ENCODE results near the gene ZNF71. TPM values are rescaled to one million over a fixed set of nuclear protein-coding genes. Genes with fewer than 3 reads are reported as not detected.
"Not testable (repeated sequence)": the region's sequence is repeated elsewhere in the genome, so short reads cannot be mapped to it uniquely, and the experiment has no call there.

ZNF71 gene
- total RNA-seq, 1 donor = 15.9 TPM

GRCh38 chr19:56619121-56619520 lies 24.0 kb downstream of the ZNF71 start:
- no peak for DNase-seq (ENCODE audit: low read depth in 2 of 3, low spot score in 2 of 3)

DNA sequence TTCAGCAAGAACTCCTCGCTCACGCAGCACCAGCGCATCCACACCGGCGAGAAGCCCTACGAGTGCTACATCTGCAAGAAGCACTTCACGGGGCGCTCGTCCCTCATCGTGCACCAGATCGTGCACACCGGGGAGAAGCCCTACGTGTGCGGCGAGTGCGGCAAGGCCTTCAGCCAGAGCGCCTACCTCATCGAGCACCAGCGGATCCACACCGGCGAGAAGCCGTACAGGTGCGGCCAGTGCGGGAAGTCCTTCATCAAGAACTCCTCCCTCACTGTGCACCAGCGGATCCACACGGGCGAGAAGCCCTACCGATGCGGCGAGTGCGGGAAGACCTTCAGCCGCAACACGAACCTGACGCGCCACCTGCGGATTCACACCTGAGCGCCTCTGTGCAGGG lies 27.3 kb downstream of the ZNF71 start:
- no peak for DNase-seq (ENCODE audit: low read depth in 2 of 3, low spot score in 2 of 3)

- DNase-seq (ENCODE audit: low read depth in 2 of 3, low spot score in 2 of 3) = no peak
Observed at GRCh38 chr19:56623006-56623405, 27.9 kb downstream of the ZNF71 start.

DNA sequence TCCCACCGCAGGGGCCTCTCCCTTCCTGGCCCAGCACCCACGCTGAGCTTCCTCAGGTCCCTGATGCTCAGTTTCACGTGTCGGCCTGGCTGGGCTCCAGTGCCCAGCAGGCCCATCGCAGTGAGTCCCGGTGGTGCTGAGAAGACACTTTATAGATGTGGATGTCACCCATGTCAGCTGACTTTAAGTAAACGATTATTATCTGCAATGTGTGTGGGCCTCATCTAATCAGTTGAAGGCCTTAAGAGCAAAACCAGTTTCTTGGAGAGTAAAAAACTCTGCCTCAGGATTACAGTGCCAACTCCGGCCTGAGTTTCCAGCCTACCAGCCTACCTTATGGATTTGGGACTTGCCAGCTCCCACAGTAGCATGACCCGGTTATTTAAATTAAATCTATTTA lies 30.6 kb downstream of the ZNF71 start:
- DNase-seq (ENCODE audit: low read depth in 2 of 3, low spot score in 2 of 3) = no peak

- DNase-seq (ENCODE audit: low read depth in 2 of 3, low spot score in 2 of 3) = no peak
Observed at GRCh38 chr19:56633021-56633420, 37.9 kb downstream of the ZNF71 start.

- DNase-seq (ENCODE audit: low read depth in 2 of 3, low spot score in 2 of 3) = peak in 2 of 3 donors; percentile 90 to 94
Observed at GRCh38 chr19:56637976-56638555, 43.0 kb downstream of the ZNF71 start.

- DNase-seq (ENCODE audit: low read depth in 2 of 3, low spot score in 2 of 3) = peak in 2 of 3 donors; percentile 18 to 48
Observed at GRCh38 chr19:56639217-56639616, 44.1 kb downstream of the ZNF71 start.

- DNase-seq (ENCODE audit: low read depth in 2 of 3, low spot score in 2 of 3) = no peak
Observed at GRCh38 chr19:56642711-56643459, 47.8 kb downstream of the ZNF71 start, which contains the start of gene SMIM17. Gene SMIM17 (plus strand): TSS chr19:56643159. CDS start chr19:56645668, 2,509 bp downstream.

GRCh38 chr19:56643460-56643955 lies 48.4 kb downstream of the ZNF71 start:
- no peak for DNase-seq (ENCODE audit: low read depth in 2 of 3, low spot score in 2 of 3)

DNA sequence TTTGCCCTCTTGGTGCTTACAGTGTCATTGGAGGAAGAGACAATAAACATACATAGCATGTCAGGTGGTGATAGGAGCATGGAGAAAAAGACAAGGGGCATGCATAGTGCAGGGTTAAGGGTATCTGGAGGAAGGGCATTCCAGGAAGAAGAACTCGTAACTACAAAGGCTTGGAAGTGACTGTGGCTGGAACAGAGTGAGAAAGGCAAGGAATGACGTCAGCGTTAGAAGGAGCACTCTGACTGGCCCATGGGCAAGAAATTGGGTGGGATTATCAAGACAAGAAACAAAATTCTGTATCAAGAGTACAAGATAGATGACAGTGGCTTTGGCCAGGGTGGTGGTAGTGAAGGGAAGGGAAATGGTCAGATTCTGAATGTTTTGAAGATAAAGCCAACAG lies 59.0 kb downstream of the ZNF71 start:
- DNase-seq (ENCODE audit: low read depth in 2 of 3, low spot score in 2 of 3) = no peak

DNA sequence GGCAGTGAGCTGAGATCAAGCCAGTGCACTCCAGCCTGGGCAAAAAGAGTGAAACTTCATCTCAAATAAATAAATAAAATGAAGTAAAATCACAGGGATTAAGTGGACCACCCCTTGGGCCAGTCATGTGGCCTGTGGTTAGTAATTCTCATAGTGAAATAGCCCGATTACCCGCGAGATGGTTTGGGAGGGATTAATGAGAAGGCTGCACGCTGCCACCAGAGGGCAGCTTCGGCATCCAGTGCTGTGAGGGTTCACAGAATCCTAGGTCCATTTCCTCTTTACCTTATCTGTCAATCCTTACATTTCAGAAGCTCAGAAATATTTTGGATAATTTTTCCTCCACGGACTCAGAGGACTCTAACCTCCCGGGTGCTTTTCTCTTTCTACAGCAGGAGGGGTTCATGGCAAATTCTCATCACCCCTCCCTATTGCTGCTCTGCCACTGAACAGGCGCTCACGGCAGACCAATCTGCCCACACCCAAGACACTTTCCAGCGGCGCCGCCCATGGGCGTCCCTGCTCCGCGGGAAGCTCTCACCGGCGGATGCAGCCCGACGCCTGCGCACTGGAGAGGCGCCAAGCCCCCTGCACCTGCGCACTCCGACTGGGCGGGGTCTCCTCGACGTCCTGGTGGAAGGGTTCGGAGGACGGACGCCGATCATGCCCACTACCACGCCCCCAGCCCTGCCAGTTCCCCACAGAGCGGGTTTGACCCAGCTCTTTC lies 65.4 kb downstream of the ZNF71 start:
- peak in 2 of 3 donors; percentile 41 to 62 for DNase-seq (ENCODE audit: low read depth in 2 of 3, low spot score in 2 of 3)

DNA sequence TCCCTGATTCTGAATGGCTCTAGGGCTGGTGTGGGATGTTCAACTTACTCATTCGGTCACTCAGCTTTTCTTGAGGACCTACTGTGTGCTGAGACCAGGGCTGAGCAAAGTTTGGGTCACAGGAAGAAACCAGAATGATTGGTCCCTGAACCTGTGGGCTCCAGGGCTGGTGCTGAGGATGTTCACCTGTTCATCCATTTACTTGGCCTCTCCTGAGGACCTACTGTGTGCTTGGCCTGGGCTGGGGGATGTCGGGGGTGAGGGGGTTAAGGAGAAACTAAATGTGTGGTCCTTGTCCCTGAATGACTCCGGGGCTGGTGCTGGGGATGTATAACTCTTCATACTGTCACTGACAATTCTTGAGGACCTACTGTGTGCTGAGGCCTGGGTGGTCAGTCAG lies 66.1 kb downstream of the ZNF71 start:
- no peak for DNase-seq (ENCODE audit: low read depth in 2 of 3, low spot score in 2 of 3)

GRCh38 chr19:56663931-56664500 lies 68.9 kb downstream of the ZNF71 start:
- DNase-seq (ENCODE audit: low read depth in 2 of 3, low spot score in 2 of 3) = no peak

DNA sequence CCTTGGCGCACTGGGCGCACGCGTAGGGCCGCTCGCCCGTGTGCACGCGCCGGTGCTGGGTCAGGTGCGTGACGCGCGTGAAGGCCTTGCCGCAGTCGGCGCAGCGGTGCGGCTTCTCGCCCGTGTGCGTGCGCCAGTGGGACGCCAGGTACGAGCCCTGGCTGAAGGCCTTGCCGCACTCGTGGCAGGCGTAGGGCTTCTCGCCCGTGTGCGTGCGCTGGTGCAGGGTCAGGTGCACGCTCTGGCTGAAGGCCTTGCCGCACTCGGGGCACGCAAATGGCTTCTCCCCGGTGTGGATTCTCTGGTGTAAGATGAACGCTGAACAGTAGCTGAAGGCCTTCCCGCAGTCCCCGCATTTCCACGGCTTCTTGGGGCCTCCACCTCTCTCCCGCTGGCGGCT lies 69.4 kb downstream of the ZNF71 start:
- DNase-seq (ENCODE audit: low read depth in 2 of 3, low spot score in 2 of 3) = no peak

DNA sequence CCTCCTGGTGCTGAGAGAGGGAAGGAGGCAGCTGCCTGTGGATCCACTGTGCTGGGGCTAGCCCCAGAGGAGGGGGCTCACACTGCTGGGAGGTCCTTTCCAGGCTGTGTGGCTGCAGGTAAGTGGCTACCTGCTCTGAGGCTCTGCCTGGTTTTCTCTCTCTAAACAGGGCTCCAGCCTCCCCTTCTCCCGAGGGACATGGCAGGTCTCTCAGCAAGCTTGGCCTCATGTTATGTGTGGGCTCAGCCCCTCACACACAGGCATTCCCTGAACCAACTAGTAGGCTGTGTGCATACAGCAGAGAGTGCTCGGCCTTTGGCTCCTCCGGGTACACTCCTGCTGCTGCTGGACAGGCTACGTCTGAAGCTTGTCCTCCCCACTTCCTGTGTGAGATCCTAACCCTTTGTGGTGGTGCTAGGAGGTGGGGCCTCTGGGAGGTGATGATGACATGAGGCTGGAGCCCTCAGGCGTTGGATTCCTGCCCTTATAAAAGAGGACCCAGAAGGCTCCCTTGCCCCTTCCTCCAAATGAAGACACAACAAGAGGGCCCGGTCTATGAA lies 72.3 kb downstream of the ZNF71 start:
- no peak for DNase-seq (ENCODE audit: low read depth in 2 of 3, low spot score in 2 of 3)

- DNase-seq (ENCODE audit: low read depth in 2 of 3, low spot score in 2 of 3) = no peak
Observed at GRCh38 chr19:56668676-56669075, 73.6 kb downstream of the ZNF71 start.

DNA sequence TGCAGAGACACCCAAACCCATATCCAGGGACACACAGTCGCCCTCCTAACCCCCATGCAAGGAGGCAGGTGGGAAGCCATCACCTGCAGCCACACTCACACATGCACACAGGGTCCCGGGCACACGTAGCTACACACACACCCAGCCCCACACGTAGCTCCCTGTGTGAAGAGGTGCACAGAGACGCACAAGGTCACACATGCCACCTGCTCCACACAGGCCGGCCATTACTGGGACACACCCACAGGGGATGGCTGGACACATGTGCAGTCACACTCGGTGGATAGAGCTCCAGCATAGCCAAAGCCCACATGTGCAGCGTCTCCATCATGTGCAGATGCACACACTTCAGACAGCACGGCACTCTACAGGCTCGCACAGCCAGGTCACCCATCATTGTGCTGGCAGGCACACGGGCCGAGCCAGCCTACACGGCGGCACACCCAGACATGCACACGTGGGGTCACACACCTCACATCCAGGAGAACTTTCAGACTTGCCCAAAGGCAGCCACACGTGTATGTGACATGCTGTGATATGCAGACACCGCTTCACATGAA lies 75.4 kb downstream of the ZNF71 start:
- DNase-seq (ENCODE audit: low read depth in 2 of 3, low spot score in 2 of 3) = no peak

DNA sequence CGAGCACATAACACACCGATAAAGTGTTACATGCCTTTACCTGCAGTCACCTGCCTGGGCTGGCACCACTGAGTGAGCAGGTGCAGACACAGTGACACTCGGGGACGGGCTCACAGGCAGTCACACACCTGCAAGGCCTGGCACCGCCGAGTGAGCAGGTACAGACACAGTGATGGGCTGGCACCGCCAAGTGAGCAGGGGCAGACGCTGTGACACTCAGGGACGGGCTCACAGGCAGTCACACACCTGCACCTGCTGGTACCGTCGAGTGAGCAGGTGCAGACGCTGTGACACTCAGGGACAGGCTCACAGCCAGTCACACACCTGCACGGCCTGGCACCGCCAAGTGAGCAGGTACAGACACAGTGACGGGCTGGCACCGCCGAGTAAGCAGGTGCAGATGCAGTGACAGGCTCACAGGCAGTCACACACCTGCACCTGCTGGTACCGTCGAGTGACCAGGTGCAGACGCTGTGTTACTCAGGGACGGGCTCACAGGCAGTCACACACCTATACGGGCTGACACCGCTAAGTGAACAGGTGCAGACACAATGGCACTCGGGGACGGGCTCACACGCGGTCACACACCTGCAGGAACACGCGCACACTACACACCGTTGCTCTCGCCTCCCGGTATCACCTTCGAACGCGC lies 76.0 kb downstream of the ZNF71 start:
- DNase-seq (ENCODE audit: low read depth in 2 of 3, low spot score in 2 of 3) = no peak

GRCh38 chr19:56671613-56671994 lies 76.5 kb downstream of the ZNF71 start, which contains the start of gene ZNF835:
Gene ZNF835 (minus strand): TSS chr19:56671757. CDS start chr19:56665198, 6,559 bp downstream.
- peak; percentile 24 to 93 (median 92) for DNase-seq (ENCODE audit: low read depth in 2 of 3, low spot score in 2 of 3)

DNA sequence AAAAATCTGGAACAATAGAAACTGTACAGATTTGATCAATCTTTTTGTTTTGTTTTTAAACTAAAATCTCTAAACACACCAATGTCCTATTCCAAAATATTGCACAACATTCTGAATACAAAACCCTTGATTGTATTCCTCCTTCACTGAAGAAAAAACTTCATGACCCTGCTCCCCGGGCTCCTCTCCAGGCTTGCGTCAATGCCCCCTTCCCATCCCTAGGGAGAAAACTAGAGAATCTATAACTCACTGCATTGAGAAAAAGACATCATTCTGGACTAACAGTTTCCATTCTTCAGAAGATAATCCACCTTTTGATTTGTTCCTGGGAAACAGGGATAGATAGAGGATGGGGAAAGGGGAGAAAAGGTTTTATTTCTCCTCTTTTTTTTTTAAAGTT lies 77.5 kb downstream of the ZNF71 start:
- DNase-seq (ENCODE audit: low read depth in 2 of 3, low spot score in 2 of 3) = not testable (repeated sequence)
